HG03159 (cell line): ENCODE data around the gene MYBPC2.
A peak's percentile ranks its signal among the peaks of the same experiment; 100 is the strongest.
"Not testable (repeated sequence)": the region's sequence is repeated elsewhere in the genome, so short reads cannot be mapped to it uniquely, and the experiment has no call there.

Experiments used
- ATAC-seq: cut with Tn5 transposase; IDR thresholded peaks from one replicate; pipeline ENCODE4 v1.9.1; 2021; ENCODE audit warnings: mild to moderate bottlenecking, moderate library complexity; ENCODE audit not compliant: unreplicated experiment

MYBPC2 gene

GRCh38 chr19:50432221-50433028 lies at the start of gene MYBPC2:
TSS of gene MYBPC2 (plus strand) at chr19:50432892. CDS start at chr19:50432954, 62 bp downstream.
- no peak for ATAC-seq

- peak; percentile 17 for ATAC-seq
These were observed 49.5 kb upstream of the MYBPC2 start for GRCh38 chr19:50383001-50383851.

GRCh38 chr19:50383852-50384684 lies 48.6 kb upstream of the MYBPC2 start, which contains the start of gene POLD1:
TSS of gene POLD1 (plus strand) at chr19:50384347. CDS start at chr19:50398852, 14,505 bp downstream.
- peak; percentile 84 for ATAC-seq

GRCh38 chr19:50384685-50385535 lies 47.8 kb upstream of the MYBPC2 start:
- no peak for ATAC-seq

- no peak for ATAC-seq
These were observed 45.4 kb upstream of the MYBPC2 start for GRCh38 chr19:50387176-50387867.

- ATAC-seq, result no peak
These were observed 44.8 kb upstream of the MYBPC2 start for GRCh38 chr19:50387868-50388245.

GRCh38 chr19:50390295-50390694 lies 42.4 kb upstream of the MYBPC2 start:
- not testable (repeated sequence) for ATAC-seq

GRCh38 chr19:50390952-50391351 lies 41.7 kb upstream of the MYBPC2 start:
- ATAC-seq, result not testable (repeated sequence)

- ATAC-seq, result no peak
These were observed 39.9 kb upstream of the MYBPC2 start for GRCh38 chr19:50392759-50393158.

- ATAC-seq, result no peak
These were observed 39.1 kb upstream of the MYBPC2 start for GRCh38 chr19:50393589-50393988.

- ATAC-seq, result no peak
These were observed 38.7 kb upstream of the MYBPC2 start for GRCh38 chr19:50394017-50394416.

GRCh38 chr19:50398675-50399367 lies 33.9 kb upstream of the MYBPC2 start:
- ATAC-seq, result no peak

GRCh38 chr19:50399368-50399745 lies 33.3 kb upstream of the MYBPC2 start:
- no peak for ATAC-seq

GRCh38 chr19:50401605-50402450 lies 30.9 kb upstream of the MYBPC2 start:
- no peak for ATAC-seq

- no peak for ATAC-seq
These were observed 30.0 kb upstream of the MYBPC2 start for GRCh38 chr19:50402544-50403301.

- no peak for ATAC-seq
These were observed 26.4 kb upstream of the MYBPC2 start for GRCh38 chr19:50406156-50406820.

GRCh38 chr19:50406829-50407228 lies 25.9 kb upstream of the MYBPC2 start:
- ATAC-seq, result no peak
